ENCODE results near the gene SHANK3. TPM values are rescaled to one million over a fixed set of nuclear protein-coding genes. Genes with fewer than 3 reads are reported as not detected.

The SHANK3 gene
- under 1 TPM in 1 of 2 experiments, not detected in 1; 0.05 TPM for total RNA-seq

DNA sequence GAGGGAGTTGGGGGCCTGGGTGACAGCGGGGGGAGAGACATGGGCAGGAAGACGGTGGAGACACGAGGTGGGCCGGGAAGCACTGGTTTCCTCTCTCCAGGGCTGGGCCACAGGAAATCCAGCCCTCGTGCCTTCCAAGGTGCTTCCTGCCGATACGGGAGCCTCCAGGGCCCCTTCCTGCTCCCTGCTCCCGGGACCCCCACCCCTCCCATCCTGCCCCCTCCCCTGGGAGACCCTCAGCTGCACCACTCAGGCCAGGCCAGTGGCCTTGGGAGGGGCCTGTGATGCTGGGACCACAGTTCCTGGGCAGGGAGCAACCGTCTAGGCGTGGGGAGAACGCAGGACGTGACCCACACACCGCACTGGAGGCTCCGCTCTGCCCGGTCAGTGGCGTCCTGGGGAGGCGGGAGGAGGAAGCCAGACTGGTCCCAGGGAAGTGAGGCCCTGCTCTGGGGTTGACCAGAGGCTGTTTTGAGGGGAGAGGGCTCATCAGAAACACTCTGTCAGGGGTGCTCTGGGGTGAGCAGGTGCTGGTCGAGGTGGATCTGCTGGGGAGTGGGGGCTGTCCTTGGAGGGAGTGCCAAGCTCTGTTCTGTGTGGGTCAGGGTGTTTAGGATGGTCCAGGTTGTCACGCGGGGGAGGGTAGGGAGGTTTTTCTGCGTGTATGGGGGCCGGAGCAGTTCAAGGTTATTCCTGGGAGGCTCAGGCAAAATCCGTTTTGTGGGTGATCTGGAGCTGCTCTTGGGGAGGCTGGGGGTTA lies at the start of gene SHANK3:
Gene SHANK3, plus strand, starts transcription at position 353 of the 760 bp plus-strand sequence.
- Mint-ChIP-seq H3K4me3 (no peak within 1 kb of the TSS), H3K4me1 (peaks cover 6% of the 10 kb centered on the region), H3K9me3 (ENCODE audit: low read depth) (no peaks in the 10 kb centered on the region), H3K36me3 (no peaks in the 10 kb centered on the region), H3K27ac (no peak within 1 kb of the TSS), H3K27me3 (peaks cover 59% of the 10 kb centered on the region)
- peak; percentile 11 for ATAC-seq
- no peak for DNase-seq
- CTCF ChIA-PET = interaction anchor here (1.2 kb wide), 1 partner anchor 15 kb away, joined by 3 read pairs; no protein-coding TSS in a partner anchor

DNA sequence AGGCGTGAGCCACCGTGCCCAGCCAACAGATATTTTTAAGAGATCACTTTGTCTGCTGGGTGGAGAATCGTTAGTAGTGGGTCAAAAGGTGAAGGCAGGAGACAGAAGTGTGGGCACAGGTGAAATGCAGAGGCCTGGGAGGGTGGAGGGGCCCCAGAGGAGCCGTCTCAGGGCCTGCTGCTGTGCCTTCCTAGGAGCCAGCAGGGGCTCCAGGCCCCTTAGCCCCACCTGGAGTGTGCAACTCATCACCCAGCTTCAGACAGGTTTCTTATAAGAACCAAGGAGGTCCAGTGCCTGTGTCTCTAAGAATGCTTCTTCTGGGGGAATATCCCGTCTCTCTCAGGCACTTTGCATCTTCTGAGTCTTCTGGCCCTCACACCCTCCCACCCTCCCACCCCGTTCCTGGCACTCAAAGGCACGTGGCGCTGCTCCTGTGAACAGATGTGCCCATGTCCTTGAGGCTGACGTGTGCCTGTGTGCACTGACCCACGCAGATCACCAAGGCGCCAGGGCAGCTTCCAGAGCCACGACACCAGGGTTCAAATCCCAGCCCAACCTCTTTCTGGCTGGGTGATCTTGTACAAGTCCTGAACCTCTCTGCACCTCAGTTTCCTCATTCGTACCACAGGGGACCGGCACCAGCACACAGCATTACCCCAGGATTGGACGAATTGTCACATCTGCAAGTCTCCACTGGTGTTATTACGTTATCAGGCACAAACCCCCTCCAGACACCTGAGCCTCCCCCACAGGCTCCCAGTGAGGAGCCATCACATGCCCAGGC lies 48.1 kb upstream of the SHANK3 start:
- H3K9me3 Mint-ChIP-seq (ENCODE audit: low read depth) = no peaks in the 10 kb centered on the region
- peak overlapping the region; percentile 26 for H3K27ac Mint-ChIP-seq
- DNase-seq (no peak), ATAC-seq (no peak)
- H3K27me3 Mint-ChIP-seq = no peaks in the 10 kb centered on the region
- CTCF ChIA-PET = interaction anchor here (1.2 kb wide), 1 partner anchor 9 kb away, joined by 3 read pairs; no protein-coding TSS in a partner anchor
- H3K4me1 Mint-ChIP-seq = peaks cover 52% of the 10 kb centered on the region
- H3K36me3 Mint-ChIP-seq = peaks cover 8% of the 10 kb centered on the region
- H3K4me3 Mint-ChIP-seq = no peak overlapping the region

DNA sequence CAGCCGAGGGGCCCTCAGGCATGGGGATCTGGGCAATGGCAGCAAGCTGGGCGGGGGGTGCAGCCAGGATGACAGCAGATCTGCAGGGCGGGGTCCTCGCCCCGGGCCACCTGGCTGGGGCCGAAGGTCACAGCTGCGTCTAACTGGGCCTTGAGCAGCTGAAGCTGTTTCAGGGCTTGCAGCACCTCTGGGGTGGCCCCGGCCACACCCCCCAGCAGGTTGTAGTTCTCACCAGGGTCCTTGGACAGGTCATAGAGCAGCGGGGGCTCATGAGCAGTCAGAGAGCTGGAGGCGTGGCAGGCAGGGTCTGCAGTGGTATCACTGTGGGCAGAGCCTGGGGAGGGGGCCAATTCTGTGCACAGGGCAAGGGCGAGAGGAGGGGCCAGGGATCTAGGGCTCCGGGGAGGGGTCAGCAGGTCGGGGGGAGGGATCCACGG lies 47.5 kb upstream of the SHANK3 start:
- H3K4me1 Mint-ChIP-seq = peaks cover 50% of the 10 kb centered on the region
- H3K9me3 Mint-ChIP-seq (ENCODE audit: low read depth) = no peaks in the 10 kb centered on the region
- no peak for DNase-seq
- H3K27ac Mint-ChIP-seq = peak overlapping the region; percentile 26
- H3K4me3 Mint-ChIP-seq = no peak overlapping the region
- CTCF ChIA-PET = no interaction called here
- ATAC-seq = no peak
- no peaks in the 10 kb centered on the region for H3K27me3 Mint-ChIP-seq
- peaks cover 8% of the 10 kb centered on the region for H3K36me3 Mint-ChIP-seq

DNA sequence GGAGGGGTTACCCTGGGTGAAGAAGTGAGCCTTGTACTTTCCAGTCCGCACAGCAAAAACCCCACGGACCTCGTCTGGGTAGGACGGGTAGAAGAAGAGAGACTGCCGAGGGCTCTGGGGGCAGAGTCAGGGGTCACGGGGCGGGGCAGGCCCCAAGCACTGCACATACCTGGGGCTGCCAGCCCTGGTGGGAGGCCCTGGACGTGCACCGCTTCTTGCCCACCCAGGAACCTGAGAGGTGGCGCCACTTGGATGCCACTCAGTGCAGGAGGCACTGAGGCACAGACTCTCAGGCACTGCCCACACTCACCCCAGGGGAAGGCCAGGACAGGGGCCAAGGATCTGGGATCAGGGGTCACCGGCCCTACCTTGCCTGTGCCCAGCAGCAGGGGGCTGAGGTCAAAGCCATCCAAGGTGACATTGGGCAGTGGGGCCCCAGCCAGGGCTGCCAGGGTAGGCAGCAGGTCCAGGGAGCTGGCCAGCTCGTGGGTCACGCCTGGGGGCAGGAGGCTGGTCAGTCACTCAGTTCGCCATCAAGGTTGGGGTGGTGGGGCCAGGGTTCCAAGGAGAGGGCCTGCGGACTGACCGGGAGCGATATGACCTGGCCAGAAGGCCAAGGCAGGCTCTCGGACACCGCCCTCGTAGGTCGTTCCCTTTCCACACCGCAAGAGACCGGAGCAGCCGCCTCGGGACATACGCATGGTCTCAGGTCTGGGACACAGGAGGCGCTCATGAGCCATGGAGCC lies 46.9 kb upstream of the SHANK3 start:
- H3K27ac Mint-ChIP-seq = no peak overlapping the region
- peaks cover 48% of the 10 kb centered on the region for H3K4me1 Mint-ChIP-seq
- H3K36me3 Mint-ChIP-seq = peaks cover 8% of the 10 kb centered on the region
- no peak for DNase-seq
- H3K4me3 Mint-ChIP-seq = no peak overlapping the region
- ATAC-seq = no peak
- CTCF ChIA-PET = interaction anchor here (3.0 kb wide), 1 partner anchor 66 kb away, joined by 15 read pairs; no protein-coding TSS in a partner anchor
- H3K9me3 Mint-ChIP-seq (ENCODE audit: low read depth) = no peaks in the 10 kb centered on the region
- H3K27me3 Mint-ChIP-seq = no peaks in the 10 kb centered on the region

DNA sequence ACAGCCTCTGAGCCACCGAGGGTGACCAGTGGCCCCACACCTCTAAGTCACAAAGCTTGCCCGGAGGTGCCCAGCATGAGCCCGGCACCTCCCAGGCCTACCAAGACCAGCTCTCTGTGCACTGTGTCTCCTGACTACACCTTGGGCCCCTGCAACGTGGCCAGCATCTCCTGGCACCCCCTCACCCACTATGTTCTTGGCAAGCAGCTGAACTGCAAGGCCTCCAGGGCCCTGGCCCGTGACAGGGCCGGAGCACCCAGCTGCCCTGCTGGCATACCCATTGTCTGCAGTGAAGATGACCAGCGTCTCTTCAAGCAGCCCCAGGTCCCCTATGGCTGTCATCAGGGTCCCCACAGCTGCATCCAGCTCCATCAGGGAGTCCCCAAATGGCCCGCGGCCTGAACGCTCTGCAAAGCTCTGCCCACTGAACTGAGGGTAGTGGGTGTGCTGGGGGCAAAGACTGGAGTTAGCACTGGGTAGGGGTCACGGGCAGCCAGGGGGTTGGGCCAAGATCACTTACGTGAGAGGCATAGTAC lies 46.2 kb upstream of the SHANK3 start:
- no peaks in the 10 kb centered on the region for H3K9me3 Mint-ChIP-seq (ENCODE audit: low read depth)
- no peak for DNase-seq

DNA sequence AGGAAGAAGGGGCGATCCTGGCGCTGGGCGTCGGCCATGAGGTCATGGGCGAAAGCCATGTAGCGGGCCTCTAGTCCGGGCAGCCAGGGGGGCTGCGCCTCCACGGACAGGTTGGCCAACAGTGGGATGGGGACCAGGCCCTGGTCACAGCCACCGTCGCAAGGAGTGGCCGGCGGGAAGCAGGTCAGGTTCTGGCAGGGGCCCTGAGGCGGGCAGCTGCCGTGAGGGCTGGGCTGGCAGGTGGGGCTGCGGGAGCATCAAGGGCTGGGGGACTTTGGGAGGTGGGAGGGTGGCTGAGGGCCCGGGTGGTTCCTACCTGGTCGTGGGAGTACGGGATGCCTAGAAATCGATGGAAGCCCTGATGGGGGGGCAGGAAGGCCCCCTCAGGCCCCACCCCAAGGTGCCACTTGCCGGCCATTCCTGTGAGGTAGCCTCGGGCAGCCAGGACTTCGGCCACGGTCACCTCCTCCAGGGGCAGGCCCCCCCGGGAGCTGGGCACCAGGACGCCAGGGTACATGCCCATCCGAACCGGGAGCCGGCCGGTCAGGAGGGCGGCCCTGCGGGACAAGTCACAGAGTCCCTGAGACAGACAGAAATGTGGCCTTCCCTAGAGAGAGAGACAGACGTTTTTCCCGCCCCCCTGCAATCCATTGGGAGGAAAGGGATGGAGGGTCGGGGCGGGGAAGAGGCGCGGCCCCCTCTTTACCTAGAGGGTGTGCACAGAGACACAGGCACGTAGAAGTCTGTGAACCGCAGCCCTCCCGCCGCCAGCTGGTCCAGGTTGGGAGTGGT lies 45.6 kb upstream of the SHANK3 start:
- Mint-ChIP-seq H3K36me3 (peaks cover 8% of the 10 kb centered on the region), H3K27ac (peak overlapping the region; percentile 84), H3K4me1 (peaks cover 36% of the 10 kb centered on the region), H3K4me3 (peak overlapping the region; percentile 76), H3K9me3 (ENCODE audit: low read depth) (no peaks in the 10 kb centered on the region), H3K27me3 (no peaks in the 10 kb centered on the region)
- peak; percentile 10 for ATAC-seq
- CTCF ChIA-PET = interaction anchor here (1.4 to 3.0 kb wide), 4 partner anchors 16 to 118 kb away, joined by 3 to 15 read pairs (median 10); partner anchors contain the start of genes LMF2, NCAPH2 and SCO2
- no peak for DNase-seq

More for the DNA sequence above, 46.2 kb upstream of the SHANK3 start:
- peaks cover 43% of the 10 kb centered on the region for H3K4me1 Mint-ChIP-seq
- no peak for ATAC-seq
- peaks cover 8% of the 10 kb centered on the region for H3K36me3 Mint-ChIP-seq
- peak overlapping the region; percentile 76 for H3K4me3 Mint-ChIP-seq
- peak overlapping the region; percentile 75 for H3K27ac Mint-ChIP-seq
- CTCF ChIA-PET = interaction anchor here (3.0 kb wide), 1 partner anchor 66 kb away, joined by 15 read pairs; no protein-coding TSS in a partner anchor
- H3K27me3 Mint-ChIP-seq = no peaks in the 10 kb centered on the region

DNA sequence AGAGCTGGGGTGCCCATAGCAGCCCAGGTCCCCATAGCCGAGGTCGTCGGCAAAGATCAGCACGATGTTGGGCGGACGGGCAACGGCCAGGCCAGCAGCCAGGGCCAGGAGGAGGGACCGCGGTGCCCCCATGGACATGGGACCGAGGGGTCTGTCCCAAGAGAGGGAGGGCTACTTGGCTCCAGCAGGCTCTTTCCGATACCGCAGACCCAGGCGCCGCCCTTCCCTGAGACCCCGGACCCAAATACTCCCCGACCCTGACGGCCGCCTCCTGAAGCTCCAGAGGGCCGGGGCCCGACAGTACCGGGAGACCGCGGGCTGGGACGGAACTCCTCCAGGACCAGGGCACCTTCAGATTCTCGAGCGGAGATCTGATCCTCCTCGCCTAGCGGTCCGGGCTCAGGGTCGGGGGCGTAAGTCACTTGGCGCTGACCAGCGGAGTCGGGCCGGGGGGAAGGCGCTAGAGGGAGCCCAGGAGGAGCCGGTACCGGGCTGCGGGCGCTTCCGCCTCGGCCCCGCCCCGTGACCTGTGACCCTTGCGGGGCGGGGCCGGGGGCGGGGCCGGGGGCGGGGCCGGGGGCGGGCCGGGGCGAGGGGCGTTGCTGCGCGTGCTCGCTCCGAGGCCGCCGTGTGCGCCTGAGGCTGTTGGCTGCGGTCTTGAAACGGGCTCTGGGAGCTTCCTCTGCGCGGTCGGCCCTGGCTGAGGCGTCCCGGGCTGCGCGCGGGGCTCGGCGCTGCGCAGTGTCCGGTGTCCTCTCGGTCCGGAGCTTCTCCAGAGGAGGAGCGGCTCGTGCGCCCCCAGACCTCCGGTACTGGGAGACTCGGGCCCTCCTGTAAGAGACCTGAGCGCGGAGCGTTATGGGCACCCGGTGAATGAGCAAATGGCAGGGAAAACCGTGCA lies 44.7 kb upstream of the SHANK3 start, which contains the start of gene ARSA:
Gene ARSA, minus strand, starts transcription at position 511 of the 901 bp plus-strand sequence. Its CDS starts 373 bp downstream, at position 138.
- peaks cover 28% of the 10 kb centered on the region for H3K4me1 Mint-ChIP-seq

DNA sequence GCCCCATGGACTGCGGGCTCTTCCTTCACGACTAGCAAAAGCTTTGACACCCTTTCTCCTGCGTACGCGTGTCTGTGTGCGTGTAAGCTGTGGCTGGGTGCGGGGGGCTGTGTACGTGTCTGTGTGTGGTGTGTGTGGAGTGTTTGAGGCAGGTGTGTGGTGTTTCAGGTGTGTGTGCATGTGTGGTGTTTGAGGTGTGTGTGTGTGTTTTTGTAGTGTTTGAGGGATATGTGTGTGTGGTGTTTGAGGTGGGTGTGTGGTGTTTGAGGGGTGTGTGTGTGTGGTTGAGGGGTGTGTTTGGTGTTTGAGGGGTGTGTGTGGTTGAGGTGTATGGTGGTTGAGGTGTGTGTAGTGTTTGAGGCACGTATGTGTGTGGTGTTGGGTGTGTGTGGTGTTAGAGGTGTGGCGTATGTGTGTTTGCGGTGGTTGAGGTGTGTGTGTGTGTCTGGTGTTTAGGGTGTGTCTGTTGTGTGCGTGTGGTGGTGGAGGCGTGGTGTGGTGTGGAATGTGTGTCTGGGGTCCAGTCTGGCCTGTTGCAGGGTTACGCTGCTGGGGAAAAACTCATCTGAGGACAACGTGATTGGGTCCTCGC lies 44.0 kb upstream of the SHANK3 start:
- no peak for ATAC-seq
- H3K36me3 Mint-ChIP-seq = peaks cover 8% of the 10 kb centered on the region
- CTCF ChIA-PET = interaction anchor here (1.4 to 3.0 kb wide), 4 partner anchors 14 to 120 kb away, joined by 3 to 15 read pairs (median 10); partner anchors contain the start of genes LMF2, NCAPH2 and SCO2
- H3K4me3 Mint-ChIP-seq = peak overlapping the region; percentile 76
- DNase-seq = peak; percentile 47
- peak overlapping the region; percentile 71 for H3K27ac Mint-ChIP-seq
- peaks cover 24% of the 10 kb centered on the region for H3K4me1 Mint-ChIP-seq
- H3K9me3 Mint-ChIP-seq (ENCODE audit: low read depth) = no peaks in the 10 kb centered on the region
- H3K27me3 Mint-ChIP-seq = no peaks in the 10 kb centered on the region

More for the DNA sequence above, 44.7 kb upstream of the SHANK3 start, which contains the start of gene ARSA:
- no peaks in the 10 kb centered on the region for H3K27me3 Mint-ChIP-seq
- H3K27ac Mint-ChIP-seq = peak within 1 kb of the TSS; percentile 84
- H3K4me3 Mint-ChIP-seq = peak within 1 kb of the TSS; percentile 76
- CTCF ChIA-PET = interaction anchor here (1.4 to 3.0 kb wide), 4 partner anchors 15 to 119 kb away, joined by 3 to 15 read pairs (median 10); partner anchors contain the start of genes LMF2, NCAPH2 and SCO2
- DNase-seq (peak; percentile 87), ATAC-seq (peak; percentile 92)
- peaks cover 8% of the 10 kb centered on the region for H3K36me3 Mint-ChIP-seq
- no peaks in the 10 kb centered on the region for H3K9me3 Mint-ChIP-seq (ENCODE audit: low read depth)

DNA sequence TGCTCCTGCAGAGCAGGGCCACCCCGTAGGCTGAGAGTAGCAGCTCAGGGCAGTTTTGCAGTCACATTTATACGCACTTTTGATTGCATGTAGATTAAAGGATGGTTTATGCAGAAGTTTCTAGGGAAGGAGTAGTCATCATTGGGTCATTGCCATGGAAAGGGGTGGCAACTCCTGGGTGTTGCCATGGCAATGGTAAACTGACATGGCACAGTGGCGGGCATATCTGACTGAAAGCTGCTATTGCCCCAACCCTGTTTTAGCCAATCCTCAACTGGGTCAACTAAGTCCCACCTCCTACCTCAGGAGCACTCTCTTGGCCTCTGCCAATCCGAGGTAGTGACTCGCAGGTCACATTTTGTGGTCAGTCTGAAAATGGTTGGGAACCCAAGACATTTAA lies 42.2 kb upstream of the SHANK3 start:
- H3K27ac Mint-ChIP-seq = no peak overlapping the region

DNA sequence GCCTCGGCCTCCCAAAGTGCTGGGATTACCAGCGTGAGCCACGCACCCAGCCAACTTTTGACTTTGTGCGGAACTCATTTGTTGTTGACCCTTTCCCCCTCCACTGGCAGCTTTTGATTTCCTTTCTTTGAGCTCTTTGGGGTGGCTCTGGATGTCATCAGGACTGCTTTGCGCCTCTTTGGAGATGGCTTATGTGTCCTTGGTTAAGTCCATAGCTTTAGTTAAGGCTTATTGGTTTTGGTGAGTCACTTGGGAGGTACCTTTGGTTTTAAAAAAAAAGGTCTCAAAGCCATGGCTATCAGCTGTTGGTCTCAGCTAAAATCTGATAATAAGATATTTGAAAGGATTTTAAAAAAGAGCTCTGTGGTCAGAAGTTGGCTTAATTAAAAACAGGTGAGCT lies 39.5 kb upstream of the SHANK3 start:
- Mint-ChIP-seq H3K9me3 (ENCODE audit: low read depth) (no peaks in the 10 kb centered on the region), H3K27ac (no peak overlapping the region), H3K4me3 (no peak overlapping the region), H3K36me3 (peaks cover 4% of the 10 kb centered on the region), H3K4me1 (peaks cover 15% of the 10 kb centered on the region), H3K27me3 (no peaks in the 10 kb centered on the region)
- DNase-seq (no peak), ATAC-seq (no peak)
- CTCF ChIA-PET = interaction anchor here (0.7 kb wide), 3 partner anchors 9 to 606 kb away, joined by 3 read pairs; no protein-coding TSS in a partner anchor

More for the DNA sequence above, 42.2 kb upstream of the SHANK3 start:
- ATAC-seq (no peak), DNase-seq (no peak)
- Mint-ChIP-seq H3K27me3 (no peaks in the 10 kb centered on the region), H3K9me3 (ENCODE audit: low read depth) (no peaks in the 10 kb centered on the region), H3K4me1 (peaks cover 24% of the 10 kb centered on the region), H3K36me3 (peaks cover 4% of the 10 kb centered on the region), H3K4me3 (no peak overlapping the region)
- CTCF ChIA-PET = interaction anchor here (1.5 to 1.9 kb wide), 3 partner anchors 9 to 132 kb away, joined by 3 to 5 read pairs (median 4); no protein-coding TSS in a partner anchor

DNA sequence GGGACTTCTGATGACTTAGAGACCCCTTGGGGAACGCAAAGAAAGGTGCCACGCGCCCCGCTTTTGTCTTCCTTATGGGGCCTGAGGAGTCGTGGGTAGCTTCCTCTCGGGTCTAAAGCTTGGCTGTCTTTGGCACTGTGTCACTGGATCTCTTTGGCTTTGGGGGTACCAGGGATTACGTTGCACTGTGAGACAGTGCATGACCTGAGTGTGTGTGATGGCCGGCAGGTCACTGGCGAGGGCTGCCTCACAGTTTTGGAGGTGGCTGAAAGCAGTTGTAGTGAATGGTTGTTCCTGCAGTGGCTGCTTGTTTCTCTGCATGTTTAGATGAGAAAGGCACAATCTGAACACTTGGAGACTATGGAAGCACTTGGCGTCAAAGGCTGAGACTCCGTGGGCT lies 38.9 kb upstream of the SHANK3 start:
- CTCF ChIA-PET = interaction anchor here (0.7 kb wide), 1 partner anchor 59 kb away, joined by 3 read pairs; no protein-coding TSS in a partner anchor
- no peak for ATAC-seq
- Mint-ChIP-seq H3K27me3 (no peaks in the 10 kb centered on the region), H3K4me1 (peaks cover 10% of the 10 kb centered on the region), H3K27ac (no peak overlapping the region), H3K9me3 (ENCODE audit: low read depth) (no peaks in the 10 kb centered on the region), H3K4me3 (no peak overlapping the region), H3K36me3 (no peaks in the 10 kb centered on the region)
- DNase-seq = no peak

Measured in activated CD8-positive, alpha-beta memory T cell treated with anti-CD3 and anti-CD28 coated beads, Interleukin-2, amount 10 ng/mL, durations not matched to agents 7 days and 5 days (primary cell).